DOHH2 (cell line): Measurements from ENCODE around the gene CDK15.

Experiments used
- H3F3A ChIP-seq: fragments of 200-600 bp; sonication (generic), shearing (Covaris generic); 2 replicates; pipeline ENCODE4 v1.6.0; 2016; ENCODE audit warnings: antibody characterized with exemption, mild to moderate bottlenecking; ENCODE audit not compliant: control insufficient read depth, insufficient read depth
- H3K27ac ChIP-seq: fragments of 200-600 bp; sonication (generic); 2 replicates; pipeline ENCODE4 v1.5.1; 2014; ENCODE audit warnings: low read depth, mild to moderate bottlenecking, low read length, moderate library complexity
- H3K27me3 ChIP-seq: fragments of 200-600 bp; sonication (generic); 2 replicates; pipeline ENCODE4 v1.6.1; 2014; ENCODE audit warnings: mild to moderate bottlenecking, low read length, mixed read lengths; ENCODE audit not compliant: control insufficient read depth
- H3K36me3 ChIP-seq: fragments of 200-600 bp; sonication (generic); 2 replicates; pipeline ENCODE4 v1.6.1; 2014; ENCODE audit warnings: mild to moderate bottlenecking, low read length, moderate library complexity, mixed read lengths; ENCODE audit not compliant: control insufficient read depth
- H3K4me1 ChIP-seq: fragments of 200-600 bp; sonication (generic); 2 replicates; pipeline ENCODE4 v1.6.1; 2014; ENCODE audit warnings: mild to moderate bottlenecking, low read length, mixed read lengths; ENCODE audit not compliant: control insufficient read depth
- H3K4me2 ChIP-seq: fragments of 200-600 bp; sonication (generic); 2 replicates; pipeline ENCODE4 v1.6.0; 2014; ENCODE audit warnings: mild to moderate bottlenecking, low read length, moderate library complexity
- H3K4me3 ChIP-seq: fragments of 200-600 bp; sonication (generic); 2 replicates; pipeline ENCODE4 v1.5.1; 2014; ENCODE audit warnings: mild to moderate bottlenecking, low read length, mixed read lengths
- H3K79me2 ChIP-seq: fragments of 200-600 bp; sonication (generic); 2 replicates; pipeline ENCODE4 v1.6.1; 2014; ENCODE audit warnings: mild to moderate bottlenecking, low read length, mixed read lengths; ENCODE audit not compliant: control insufficient read depth
- H3K9me2 ChIP-seq: fragments of 200-600 bp; sonication (generic); replicated peaks from 2 replicates; pipeline ENCODE4 v1.6.1; 2014; ENCODE audit warnings: mild to moderate bottlenecking, low read length, mixed read lengths; ENCODE audit not compliant: control insufficient read depth
- H3K9me3 ChIP-seq: fragments of 200-600 bp; sonication (generic); 2 replicates; pipeline ENCODE4 v1.6.1; 2014; ENCODE audit warnings: antibody characterized with exemption, low read length, mixed read lengths; ENCODE audit not compliant: control insufficient read depth, insufficient read depth
- H4K20me1 ChIP-seq: fragments of 200-600 bp; sonication (generic); 2 replicates; pipeline ENCODE4 v1.6.0; 2014; ENCODE audit warnings: low read depth, mild to moderate bottlenecking, antibody characterized with exemption, low read length, moderate library complexity; ENCODE audit not compliant: control insufficient read depth, insufficient read depth
- CTCF ChIP-seq: fragments of 200-600 bp; sonication (generic); IDR thresholded peaks from one replicate; pipeline ENCODE4 v1.5.1; 2014; ENCODE audit warnings: antibody characterized with exemption, mild to moderate bottlenecking, low read depth, low read length; ENCODE audit not compliant: poor library complexity, severe bottlenecking
- EZH2phosphoT487 ChIP-seq: fragments of 200-600 bp; sonication (generic); IDR thresholded peaks from 2 replicates; pipeline ENCODE4 v1.6.1; 2017; ENCODE audit warnings: borderline replicate concordance, mild to moderate bottlenecking, antibody characterized with exemption, low read length, moderate library complexity, mixed read lengths

CDK15 gene

GRCh38 chr2:201918616-201919307 lies 112.4 kb downstream of the CDK15 start:
- no peak for TF ChIP-seq EZH2phosphoT487
- no peak for TF ChIP-seq CTCF
- no peak overlapping the region for H3K4me2 ChIP-seq
- no peak overlapping the region for H3K4me3 ChIP-seq
- H3K9me2 ChIP-seq: no peaks in the 10 kb centered on the region
- H3K27me3 ChIP-seq: no peaks in the 10 kb centered on the region
- H4K20me1 ChIP-seq: no peaks in the 10 kb centered on the region
- H3K27ac ChIP-seq: no peak overlapping the region
- H3F3A ChIP-seq: no peaks in the 10 kb centered on the region
- no peaks in the 10 kb centered on the region for H3K36me3 ChIP-seq
- H3K79me2 ChIP-seq: no peaks in the 10 kb centered on the region
- H3K9me3 ChIP-seq: no peaks in the 10 kb centered on the region
- no peaks in the 10 kb centered on the region for H3K4me1 ChIP-seq

GRCh38 chr2:201919308-201919634 lies 112.9 kb downstream of the CDK15 start:
- Histone ChIP-seq H3K36me3 (no peaks in the 10 kb centered on the region), H3K4me3 (no peak overlapping the region), H3K4me1 (no peaks in the 10 kb centered on the region), H4K20me1 (no peaks in the 10 kb centered on the region), H3K4me2 (no peak overlapping the region), H3K27me3 (no peaks in the 10 kb centered on the region), H3K9me2 (no peaks in the 10 kb centered on the region), H3F3A (no peaks in the 10 kb centered on the region), H3K79me2 (no peaks in the 10 kb centered on the region), H3K27ac (no peak overlapping the region), H3K9me3 (no peaks in the 10 kb centered on the region)
- no peak for TF ChIP-seq CTCF
- no peak for TF ChIP-seq EZH2phosphoT487

GRCh38 chr2:201923436-201924328 lies 117.3 kb downstream of the CDK15 start:
- Histone ChIP-seq H3K4me2 (no peak overlapping the region), H3K27me3 (no peaks in the 10 kb centered on the region)
- TF ChIP-seq EZH2phosphoT487: no peak
- TF ChIP-seq CTCF: no peak

More at GRCh38 chr2:201923436-201924328, 117.3 kb downstream of the CDK15 start:
- no peaks in the 10 kb centered on the region for H4K20me1 ChIP-seq
- H3F3A ChIP-seq: no peaks in the 10 kb centered on the region
- no peak overlapping the region for H3K4me3 ChIP-seq
- no peaks in the 10 kb centered on the region for H3K9me3 ChIP-seq
- no peaks in the 10 kb centered on the region for H3K4me1 ChIP-seq
- no peaks in the 10 kb centered on the region for H3K79me2 ChIP-seq
- H3K36me3 ChIP-seq: no peaks in the 10 kb centered on the region
- no peak overlapping the region for H3K27ac ChIP-seq
- no peaks in the 10 kb centered on the region for H3K9me2 ChIP-seq
